Suprapubic skin (tissue), 4 donors: ENCODE data around the gene LYSMD1.

ENCODE experiments used
- POLR2A ChIP-seq, 2 donors: fragments of 450-650 bp; IDR thresholded peaks; one replicate each; pipeline ENCODE4 v1.6.1; 2017; ENCODE audit warnings: antibody characterized with exemption in 2 of 2, mild to moderate bottlenecking in 2 of 2, moderate library complexity in 2 of 2
- POLR2AphosphoS5 ChIP-seq, 3 donors: sonication (generic); formaldehyde crosslinking; IDR thresholded peaks; one replicate each; pipeline ENCODE4 v1.6.1; 2017; ENCODE audit warnings: antibody characterized with exemption in 3 of 3

- TF ChIP-seq POLR2AphosphoS5 (IDR thresholded peaks at IDR 0.05) (no peak), POLR2A (IDR thresholded peaks at IDR 0.05) (no peak)
Observed at GRCh38 chr1:151134991-151135390, 30.7 kb downstream of the LYSMD1 start.
